Limb (tissue), 2 donors: ENCODE measurements around the gene GRAPL.
"Not testable (repeated sequence)": the region's sequence is repeated elsewhere in the genome, so short reads cannot be mapped to it uniquely, and the experiment has no call there.

Experiments
- DNase-seq, 2 donors: peaks; one replicate each; pipeline ENCODE4 v3.0.0-alpha.2; 2016; ENCODE audit errors: extremely low spot score in 2 of 2

GRAPL gene

GRCh38 chr17:19127148-19127980 is at the start of gene GRAPL:
GRAPL (plus strand) TSS chr17:19127589; CDS start chr17:19127620, 31 bp downstream.
- DNase-seq = not testable (repeated sequence)

- not testable (repeated sequence) for DNase-seq
Measured at GRCh38 chr17:19088804-19089685, 38.3 kb upstream of the GRAPL start.

GRCh38 chr17:19090058-19090772 is 37.2 kb upstream of the GRAPL start:
- DNase-seq = not testable (repeated sequence)

GRCh38 chr17:19092737-19093683 is 34.4 kb upstream of the GRAPL start:
- DNase-seq = peak in 1 of 2 donors; percentile 7

GRCh38 chr17:19093684-19094438 is 33.5 kb upstream of the GRAPL start:
- DNase-seq = peak in 1 of 2 donors; percentile 11

GRCh38 chr17:19108517-19108916 is 18.9 kb upstream of the GRAPL start:
- peak in 1 of 2 donors; percentile 8 for DNase-seq

- DNase-seq = not testable (repeated sequence)
Measured at GRCh38 chr17:19110189-19111097, 16.9 kb upstream of the GRAPL start.

- peak; percentile 13 to 86 for DNase-seq
Measured at GRCh38 chr17:19111111-19111711, 16.2 kb upstream of the GRAPL start.

- peak; percentile 37 to 75 for DNase-seq
Measured at GRCh38 chr17:19111801-19112458, 15.5 kb upstream of the GRAPL start.

- DNase-seq = not testable (repeated sequence)
Measured at GRCh38 chr17:19112459-19112826, 14.9 kb upstream of the GRAPL start.

- not testable (repeated sequence) for DNase-seq
Measured at GRCh38 chr17:19118695-19119094, 8.7 kb upstream of the GRAPL start.

- not testable (repeated sequence) for DNase-seq
Measured at GRCh38 chr17:19125289-19125688, 2.1 kb upstream of the GRAPL start.

GRCh38 chr17:19129500-19129899 is 2.1 kb downstream of the GRAPL start:
- DNase-seq = not testable (repeated sequence)

- not testable (repeated sequence) for DNase-seq
Measured at GRCh38 chr17:19131108-19131507, 3.7 kb downstream of the GRAPL start.

GRCh38 chr17:19131772-19132171 is 4.4 kb downstream of the GRAPL start:
- not testable (repeated sequence) for DNase-seq

- not testable (repeated sequence) for DNase-seq
Measured at GRCh38 chr17:19133793-19134192, 6.4 kb downstream of the GRAPL start.

- not testable (repeated sequence) for DNase-seq
Measured at GRCh38 chr17:19135391-19135790, 8.0 kb downstream of the GRAPL start.
